Retinal pigment epithelial cell (primary cell): ENCODE data around the gene TUFT1.

Source experiments
- DNase-seq: peaks from one replicate; pipeline ENCODE4 v3.0.0-alpha.2; 2010; ENCODE audit warnings: low read depth
- H3K4me3 ChIP-seq: 2 replicates; pipeline ENCODE4 v1.5.1; 2011; ENCODE audit warnings: mild to moderate bottlenecking, low read length, control low read depth, moderate library complexity
- TF ChIP-seq, protein P1 (sequence below): conservative IDR thresholded peaks from 2 replicates; pipeline ENCODE4 v1.5.1; 2011; ENCODE audit warnings: low read depth, low read length, control low read depth, inconsistent platforms

Gene TUFT1

DNA sequence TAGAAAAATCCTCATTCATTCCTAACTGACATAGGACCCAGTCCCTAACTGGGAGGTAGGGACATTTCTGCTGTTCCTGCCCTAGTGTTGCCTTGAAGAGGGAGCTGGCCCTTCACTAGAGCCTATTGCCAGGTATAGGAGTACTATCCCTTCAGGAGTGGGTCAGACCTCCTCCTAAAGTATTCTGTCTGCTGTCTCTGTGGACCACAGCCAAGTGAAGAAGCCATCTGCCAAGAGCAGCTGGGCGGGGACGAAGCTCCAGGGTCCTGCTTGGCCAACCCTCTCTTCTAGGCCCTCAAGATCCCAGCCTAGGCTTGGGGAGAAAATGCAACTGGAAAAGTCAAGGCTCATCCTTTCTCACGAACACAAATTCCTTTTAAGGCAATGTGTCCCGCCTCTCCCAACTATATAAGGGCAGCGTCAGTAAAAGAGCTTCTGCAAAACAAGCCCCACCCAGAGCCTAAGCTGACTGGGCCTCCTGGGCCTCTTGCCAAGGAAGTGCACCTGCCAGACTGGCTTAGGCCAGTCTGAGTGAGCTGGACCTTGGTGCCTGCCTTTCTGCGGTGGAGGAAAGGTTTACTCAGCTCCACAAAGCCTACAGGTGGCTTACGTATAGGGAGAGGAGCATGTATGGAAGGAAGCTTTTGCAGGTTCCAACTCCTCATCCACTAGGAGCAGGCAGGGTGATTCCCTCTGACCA, 638 bp upstream of the TUFT1 start:
- TF ChIP-seq, protein P1, sequence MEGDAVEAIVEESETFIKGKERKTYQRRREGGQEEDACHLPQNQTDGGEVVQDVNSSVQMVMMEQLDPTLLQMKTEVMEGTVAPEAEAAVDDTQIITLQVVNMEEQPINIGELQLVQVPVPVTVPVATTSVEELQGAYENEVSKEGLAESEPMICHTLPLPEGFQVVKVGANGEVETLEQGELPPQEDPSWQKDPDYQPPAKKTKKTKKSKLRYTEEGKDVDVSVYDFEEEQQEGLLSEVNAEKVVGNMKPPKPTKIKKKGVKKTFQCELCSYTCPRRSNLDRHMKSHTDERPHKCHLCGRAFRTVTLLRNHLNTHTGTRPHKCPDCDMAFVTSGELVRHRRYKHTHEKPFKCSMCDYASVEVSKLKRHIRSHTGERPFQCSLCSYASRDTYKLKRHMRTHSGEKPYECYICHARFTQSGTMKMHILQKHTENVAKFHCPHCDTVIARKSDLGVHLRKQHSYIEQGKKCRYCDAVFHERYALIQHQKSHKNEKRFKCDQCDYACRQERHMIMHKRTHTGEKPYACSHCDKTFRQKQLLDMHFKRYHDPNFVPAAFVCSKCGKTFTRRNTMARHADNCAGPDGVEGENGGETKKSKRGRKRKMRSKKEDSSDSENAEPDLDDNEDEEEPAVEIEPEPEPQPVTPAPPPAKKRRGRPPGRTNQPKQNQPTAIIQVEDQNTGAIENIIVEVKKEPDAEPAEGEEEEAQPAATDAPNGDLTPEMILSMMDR, result no peak
- DNase-seq, result peak; percentile 99
- H3K4me3 ChIP-seq, result peak overlapping the region; percentile 97

DNA sequence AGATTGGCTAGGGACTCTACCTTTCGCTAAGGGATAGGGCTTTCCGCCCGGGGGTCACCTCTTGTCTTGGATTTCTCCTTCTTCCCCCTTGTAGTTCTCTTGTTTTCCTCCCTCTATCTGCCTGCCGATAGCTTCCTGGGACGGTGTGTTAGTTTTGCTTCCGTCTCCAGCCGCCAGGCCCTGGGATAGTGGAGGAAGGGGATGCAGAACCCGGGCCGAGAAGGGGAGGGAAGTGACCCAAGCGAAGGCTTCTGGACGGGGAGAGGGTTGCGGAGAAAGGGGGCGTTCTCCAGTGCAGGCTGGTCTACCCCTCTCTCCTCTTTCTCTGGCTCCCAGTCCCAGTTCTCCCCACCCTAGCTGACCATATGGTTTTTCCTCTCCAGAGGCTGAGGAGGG, 871 bp downstream of the TUFT1 start:
- H3K4me3 ChIP-seq, result peak overlapping the region; percentile 97
- TF ChIP-seq, protein P1, result no peak
- no peak for DNase-seq

DNA sequence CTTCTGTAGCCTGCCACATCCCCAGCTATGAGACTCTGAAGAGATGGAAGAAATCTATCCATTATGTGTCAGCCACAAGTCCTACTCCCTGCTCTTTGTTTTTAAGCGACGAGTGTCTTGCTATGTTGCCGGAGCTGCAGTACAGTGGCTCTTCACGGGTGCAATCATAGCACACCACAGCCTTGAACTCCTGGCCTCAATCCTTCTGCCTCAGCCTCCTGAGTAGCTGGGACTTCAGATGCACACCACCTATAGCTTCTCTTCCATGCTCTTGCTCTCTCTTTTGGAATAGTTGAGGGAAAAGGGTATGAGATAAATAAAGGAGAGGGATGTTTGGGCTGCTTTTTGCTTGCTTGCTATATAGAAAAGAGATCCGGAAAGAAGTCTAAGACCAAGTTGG, 1.6 kb downstream of the TUFT1 start:
- TF ChIP-seq, protein P1, result no peak
- no peak for DNase-seq
- H3K4me3 ChIP-seq, result peak overlapping the region; percentile 97

DNA sequence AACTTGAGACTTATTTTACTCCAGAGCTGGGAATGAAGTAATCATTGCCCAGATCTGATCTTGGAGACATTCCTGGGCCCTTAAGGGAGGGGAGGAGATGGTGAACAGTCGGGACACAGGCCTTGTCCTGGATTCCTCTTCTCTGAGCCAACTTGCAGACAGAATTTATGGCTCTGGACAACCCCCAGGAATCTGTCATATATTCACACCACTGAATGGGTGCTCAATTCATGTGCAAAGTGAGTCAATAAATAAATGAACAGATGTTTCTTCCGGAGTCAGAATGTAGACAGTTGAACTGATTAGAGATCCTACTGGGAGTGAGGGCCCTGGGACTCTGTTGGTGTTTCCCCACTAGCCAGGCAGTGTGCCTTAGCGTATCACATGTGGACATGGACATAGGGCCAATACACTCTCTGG, 2.6 kb downstream of the TUFT1 start:
- TF ChIP-seq, protein P1, result no peak
- DNase-seq, result peak; percentile 26
- H3K4me3 ChIP-seq, result peak overlapping the region; percentile 97

DNA sequence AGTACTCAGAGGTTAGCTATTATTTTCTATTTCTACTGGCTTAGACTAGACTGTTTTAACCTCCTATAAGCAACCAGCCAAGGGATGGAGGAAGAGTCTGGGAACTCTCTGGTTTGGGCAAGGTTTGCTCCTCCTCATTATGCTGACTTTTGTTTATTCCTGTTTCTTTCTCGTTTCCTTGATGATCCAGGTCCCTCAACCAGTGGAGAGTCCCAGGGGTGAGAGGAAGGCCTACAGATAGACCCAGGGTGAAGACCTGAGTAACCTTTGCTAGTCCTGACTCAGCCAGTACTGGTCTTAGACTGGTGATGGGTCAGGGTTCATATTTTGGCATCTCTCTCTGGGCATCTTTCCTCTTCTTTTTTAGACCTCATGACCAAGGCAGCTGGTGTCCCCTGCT, 5.4 kb downstream of the TUFT1 start:
- DNase-seq, result no peak
- TF ChIP-seq, protein P1, result no peak
- no peak overlapping the region for H3K4me3 ChIP-seq

DNA sequence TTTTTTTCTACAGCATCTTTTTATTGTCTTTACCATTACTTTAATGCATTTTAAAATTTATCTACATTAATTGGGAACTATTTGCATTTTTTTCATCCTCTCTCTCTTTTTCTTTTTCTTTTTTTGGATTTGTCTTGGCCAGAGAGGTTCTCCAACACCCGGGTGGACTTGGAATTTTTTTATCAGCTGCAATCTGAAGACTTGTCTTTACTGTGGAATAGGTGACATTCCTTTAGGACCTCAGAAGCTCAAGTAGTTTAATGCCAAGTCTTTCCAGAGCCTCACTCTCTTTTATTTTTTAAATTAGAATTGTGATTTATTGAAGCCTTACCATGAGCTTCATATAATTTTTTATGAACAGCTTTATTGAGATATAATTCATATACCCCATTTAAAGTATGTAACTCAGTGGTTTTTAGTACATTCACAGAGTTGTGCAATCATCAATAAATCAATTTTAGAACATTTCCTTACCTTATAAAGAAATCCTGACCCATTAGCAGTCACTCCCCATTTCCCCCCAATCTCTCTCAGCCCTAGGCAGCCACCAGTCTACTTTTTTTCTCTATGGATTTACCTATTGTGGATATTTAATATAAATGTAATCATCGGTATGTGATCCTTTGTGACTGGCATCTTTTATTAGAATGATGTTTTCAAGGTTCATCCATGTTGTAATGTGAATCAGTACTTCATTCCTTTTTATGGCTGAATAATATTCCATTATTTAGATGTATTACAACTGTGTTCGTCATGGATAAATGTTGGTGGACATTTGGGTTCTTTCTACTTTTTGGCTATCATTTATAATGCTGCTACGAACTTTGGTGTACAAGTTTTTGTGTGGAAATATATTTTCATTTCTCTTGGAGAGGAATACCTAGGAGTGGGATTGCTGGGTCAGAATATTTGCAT, 6.2 kb downstream of the TUFT1 start:
- TF ChIP-seq, protein P1, result no peak
- no peak for DNase-seq
- H3K4me3 ChIP-seq, result no peak overlapping the region
